GM19099 (cell line): ENCODE results near the gene SORBS1.

Source experiments
- POLR2A ChIP-seq: IDR thresholded peaks from 3 replicates; pipeline ENCODE4 v1.6.1; 2011; ENCODE audit warnings: low read depth; ENCODE audit not compliant: insufficient read length; ENCODE audit errors: extremely low read depth

Gene SORBS1

DNA sequence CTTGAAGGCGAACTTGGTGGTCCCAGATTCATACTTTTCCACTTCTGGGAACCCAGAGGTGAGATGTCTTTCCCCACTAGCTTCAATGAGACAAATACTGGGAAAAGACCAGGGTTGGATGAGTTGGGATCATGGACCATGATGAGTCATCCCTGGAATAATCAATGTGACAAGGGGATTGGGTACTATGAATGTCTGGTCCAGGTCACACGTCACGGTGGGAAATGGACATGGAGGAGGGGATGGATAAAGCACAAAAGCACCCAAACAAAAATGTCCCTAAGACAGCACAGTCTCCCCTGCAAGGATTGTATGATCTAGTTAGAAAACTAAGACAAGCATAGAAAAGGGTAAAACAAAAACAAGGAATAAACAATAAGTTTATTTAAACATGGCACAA is 12.4 kb upstream of the SORBS1 start:
- TF ChIP-seq POLR2A: no peak

DNA sequence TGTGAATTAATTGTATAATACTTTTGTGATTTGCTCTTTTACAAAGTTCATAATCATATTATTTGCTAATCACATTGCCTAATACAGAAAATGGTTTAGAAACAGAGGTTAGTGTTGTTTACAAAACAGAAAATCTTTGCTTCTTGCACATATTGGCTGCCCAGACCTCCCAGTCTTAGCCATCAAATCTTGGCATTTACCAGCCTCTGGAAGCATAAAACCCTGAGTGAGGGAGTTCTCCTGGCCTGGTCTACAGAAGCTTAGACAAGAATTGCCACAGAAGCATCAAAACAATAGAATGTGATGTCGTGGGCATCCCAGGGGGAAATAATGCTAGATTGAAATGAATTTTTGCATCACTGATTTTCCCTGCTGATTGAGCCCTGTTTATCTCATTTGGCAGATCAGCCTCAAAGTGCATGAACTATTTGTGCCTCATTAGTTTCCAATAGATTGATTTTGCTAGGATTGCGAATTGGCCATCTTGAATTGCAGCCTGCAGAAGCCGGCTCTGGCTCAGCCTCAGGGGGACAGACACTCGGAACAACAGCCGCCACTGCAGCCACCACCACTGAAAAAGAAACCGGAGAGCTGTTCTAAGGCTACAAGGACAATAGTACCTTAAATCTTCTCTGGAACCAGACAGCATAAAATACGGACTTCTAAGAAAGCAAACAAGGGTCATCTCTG is 11.1 kb upstream of the SORBS1 start:
- no peak for TF ChIP-seq POLR2A

DNA sequence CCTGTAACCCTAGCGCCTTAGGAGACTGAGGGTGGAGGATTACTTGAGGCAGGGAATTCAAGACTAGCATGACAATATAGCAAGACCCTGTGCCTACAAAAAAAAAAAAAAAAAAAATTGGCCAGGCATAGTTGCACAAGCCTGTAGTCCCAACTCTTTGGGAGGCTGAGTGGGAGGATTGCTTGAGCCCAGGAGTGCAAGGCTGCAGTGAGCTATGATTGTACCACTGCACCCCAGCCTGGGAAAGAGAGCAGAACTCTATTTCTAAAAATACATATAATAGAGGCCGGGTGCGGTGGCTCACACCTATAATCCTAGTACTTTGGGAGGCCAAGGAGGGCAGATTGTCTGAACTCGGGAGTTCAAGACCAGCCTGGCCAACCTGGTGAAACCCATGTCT is 10.2 kb upstream of the SORBS1 start:
- no peak for TF ChIP-seq POLR2A

GRCh38 chr10:95569368-95569767 is 8.2 kb upstream of the SORBS1 start:
- no peak for TF ChIP-seq POLR2A

- no peak for TF ChIP-seq POLR2A
Observed at GRCh38 chr10:95567903-95568630, 6.9 kb upstream of the SORBS1 start.

- TF ChIP-seq POLR2A: no peak
Observed at GRCh38 chr10:95566136-95566535, 5.0 kb upstream of the SORBS1 start.

- no peak for TF ChIP-seq POLR2A
Observed at GRCh38 chr10:95565336-95565735, 4.2 kb upstream of the SORBS1 start.

DNA sequence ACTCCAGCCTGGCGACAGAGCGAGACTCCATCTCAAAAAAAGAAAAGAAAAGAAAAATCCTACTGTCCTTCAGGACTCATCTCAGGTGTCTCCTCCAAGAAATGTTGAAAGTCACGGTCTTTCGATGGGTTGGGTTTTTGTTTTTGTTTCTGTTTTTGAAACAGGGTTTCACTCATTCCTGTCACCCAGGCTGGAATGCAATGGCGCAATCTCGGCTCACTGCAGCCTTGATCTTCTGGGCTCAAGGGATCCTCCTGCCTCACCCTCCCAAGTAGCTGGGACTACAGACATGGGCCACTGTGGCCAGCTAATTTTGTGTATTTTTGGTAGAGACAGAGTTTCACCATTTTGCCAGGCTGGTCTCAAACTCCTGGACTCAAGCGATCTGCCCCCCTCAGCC is 3.1 kb upstream of the SORBS1 start:
- no peak for TF ChIP-seq POLR2A

GRCh38 chr10:95562341-95562965 is 1.3 kb upstream of the SORBS1 start:
- no peak for TF ChIP-seq POLR2A

- TF ChIP-seq POLR2A: no peak
Observed at GRCh38 chr10:95561864-95562177, 650 bp upstream of the SORBS1 start.

- no peak for TF ChIP-seq POLR2A
Observed at GRCh38 chr10:95560278-95561176, 644 bp downstream of the SORBS1 start.

DNA sequence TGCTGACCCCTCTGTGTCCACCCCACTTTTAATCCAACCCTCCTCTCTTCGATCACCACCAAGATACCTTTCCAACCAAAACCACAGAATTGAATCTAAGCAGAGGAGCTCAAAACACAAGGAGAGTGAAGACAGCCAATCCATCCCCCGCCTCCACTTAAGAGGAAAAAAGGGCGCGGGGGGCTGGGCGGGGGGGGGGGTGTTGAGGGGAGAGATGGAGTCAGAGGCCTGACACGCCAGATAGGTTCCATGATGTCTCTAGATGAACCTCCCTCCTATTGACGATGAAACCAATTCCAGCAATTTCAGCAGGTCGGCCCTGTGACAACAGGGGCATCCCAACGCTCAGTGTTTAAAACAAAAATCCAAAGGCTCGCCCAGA is 1.3 kb downstream of the SORBS1 start:
- TF ChIP-seq POLR2A: no peak

DNA sequence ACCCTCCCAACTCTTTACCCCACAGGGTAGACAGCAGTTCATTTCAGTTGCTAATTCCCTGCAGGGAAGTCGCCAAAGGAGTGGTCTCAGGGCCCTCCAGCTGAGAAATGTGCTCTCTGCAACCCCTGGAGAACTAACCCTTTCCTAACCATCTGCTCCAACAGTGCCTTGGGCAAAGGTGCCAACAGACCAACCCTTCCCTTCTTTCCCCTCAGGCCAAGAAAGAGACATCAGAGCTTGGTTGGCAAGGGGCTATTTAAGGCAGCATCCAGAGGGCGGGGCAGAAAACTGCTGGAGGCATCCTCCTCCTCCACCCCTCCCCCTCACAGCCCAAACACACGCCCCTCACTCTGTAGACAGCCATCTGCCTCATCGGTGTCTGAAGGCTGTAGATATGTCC is 1.7 kb downstream of the SORBS1 start:
- TF ChIP-seq POLR2A: no peak

GRCh38 chr10:95558593-95559320 is 2.4 kb downstream of the SORBS1 start:
- no peak for TF ChIP-seq POLR2A
